HPDE6-E6E7 (cell line): ENCODE data around the gene TBX2.
"Not testable (repeated sequence)": the region's sequence is repeated elsewhere in the genome, so short reads cannot be mapped to it uniquely, and the experiment has no call there.

ENCODE experiments used
- DNase-seq: peaks from one replicate; pipeline ENCODE4 v3.0.0; 2011; ENCODE audit warnings: missing footprints; ENCODE audit errors: extremely low spot score

Gene TBX2

GRCh38 chr17:61429831-61430230 lies 30.2 kb downstream of the TBX2 start:
- DNase-seq: not testable (repeated sequence)

- DNase-seq: no peak
Observed at GRCh38 chr17:61431594-61432311, 32.1 kb downstream of the TBX2 start.

GRCh38 chr17:61436273-61436672 lies 36.6 kb downstream of the TBX2 start:
- no peak for DNase-seq

GRCh38 chr17:61436995-61437704 lies 37.5 kb downstream of the TBX2 start:
- no peak for DNase-seq

GRCh38 chr17:61440697-61441096 lies 41.1 kb downstream of the TBX2 start:
- DNase-seq: no peak

DNA sequence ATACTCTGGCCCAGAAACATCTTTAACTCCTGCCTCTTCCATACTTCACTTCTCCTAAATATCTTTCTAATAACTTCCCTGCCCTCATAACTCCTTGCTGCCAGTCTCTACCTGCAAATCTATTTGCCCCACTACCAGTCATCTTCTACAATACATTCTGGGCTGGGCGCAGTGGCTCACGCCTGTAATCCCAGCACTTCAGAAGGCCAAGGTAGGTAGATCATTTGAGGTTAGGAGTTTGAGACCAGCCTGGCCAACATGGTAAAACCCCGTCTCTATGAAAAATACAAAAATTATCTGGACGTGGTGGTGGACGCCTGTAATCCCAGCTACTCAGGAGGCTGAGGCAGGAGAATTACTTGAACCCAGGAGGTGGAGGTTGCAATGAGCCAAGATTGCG lies 41.9 kb downstream of the TBX2 start:
- not testable (repeated sequence) for DNase-seq

DNA sequence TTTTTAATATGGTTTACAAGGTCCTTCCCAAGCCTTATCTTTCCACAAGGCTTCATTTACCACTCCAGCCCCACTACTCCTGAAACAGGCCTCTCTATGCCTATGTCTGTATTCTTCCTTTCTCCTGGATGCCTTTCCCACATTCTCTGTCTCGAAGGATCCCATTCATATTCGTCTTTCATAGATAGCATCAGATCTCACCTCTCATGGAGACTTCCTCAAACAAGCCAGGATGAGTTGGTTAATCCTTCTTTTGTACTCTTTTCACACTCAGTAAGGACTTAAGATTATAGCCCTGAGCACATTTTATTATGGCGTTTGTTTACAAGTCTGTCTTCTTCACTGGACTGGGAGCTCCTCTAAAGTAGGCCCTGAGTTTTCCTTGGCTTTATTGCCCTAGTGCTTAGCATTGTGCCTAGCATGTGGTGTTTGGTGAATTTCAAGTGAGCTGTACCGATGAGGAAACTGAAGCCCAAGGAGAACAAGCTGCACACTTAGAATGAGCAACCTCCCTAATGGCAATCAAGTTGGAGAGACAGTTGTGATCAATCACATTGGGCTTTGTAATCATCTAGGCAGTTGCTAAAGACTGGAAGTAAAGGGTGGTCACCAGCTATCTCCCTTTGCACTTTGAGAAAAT lies 42.6 kb downstream of the TBX2 start:
- DNase-seq: no peak

GRCh38 chr17:61442878-61443474 lies 43.3 kb downstream of the TBX2 start:
- DNase-seq: no peak

- no peak for DNase-seq
Observed at GRCh38 chr17:61443475-61443882, 43.8 kb downstream of the TBX2 start.

DNA sequence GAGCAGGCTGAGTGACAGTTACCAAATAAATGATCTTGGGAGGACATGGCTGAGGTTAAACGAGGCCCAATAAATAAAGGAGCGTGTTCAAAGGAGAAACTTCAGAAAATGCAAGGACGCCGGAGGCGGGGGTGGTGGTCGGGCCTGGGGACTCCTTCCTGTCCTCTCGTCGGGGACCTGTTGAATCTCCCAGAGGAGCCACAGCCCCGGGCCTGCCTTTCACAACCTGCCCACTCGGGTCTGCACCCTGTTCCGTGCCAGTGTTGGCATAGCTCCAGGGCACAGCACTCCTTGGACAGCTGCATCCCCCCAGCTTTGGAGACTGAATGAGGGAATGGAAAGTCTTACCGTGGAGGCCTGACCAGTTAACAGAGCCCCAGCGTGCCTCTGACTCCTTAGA lies 44.4 kb downstream of the TBX2 start:
- DNase-seq: no peak

DNA sequence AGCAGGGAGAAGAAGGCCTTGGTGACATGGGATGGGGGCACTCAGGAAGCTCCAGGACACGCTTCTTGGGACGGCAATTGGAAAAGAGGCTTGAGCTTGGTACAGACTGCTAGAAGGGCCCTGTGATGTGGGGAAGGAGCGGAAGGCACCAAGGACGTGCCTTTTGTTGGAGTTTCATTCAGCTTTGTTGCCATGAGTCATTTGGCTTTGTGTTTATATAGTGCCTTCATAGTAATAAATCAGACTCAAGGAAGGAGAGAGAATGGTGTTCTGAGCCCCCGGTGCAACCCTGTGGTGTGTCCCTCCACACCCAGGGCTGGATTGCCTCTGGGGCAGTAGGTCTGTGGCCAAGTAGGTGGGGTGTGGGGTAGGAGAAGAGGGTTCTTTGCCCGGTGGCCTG lies 45.2 kb downstream of the TBX2 start:
- no peak for DNase-seq

DNA sequence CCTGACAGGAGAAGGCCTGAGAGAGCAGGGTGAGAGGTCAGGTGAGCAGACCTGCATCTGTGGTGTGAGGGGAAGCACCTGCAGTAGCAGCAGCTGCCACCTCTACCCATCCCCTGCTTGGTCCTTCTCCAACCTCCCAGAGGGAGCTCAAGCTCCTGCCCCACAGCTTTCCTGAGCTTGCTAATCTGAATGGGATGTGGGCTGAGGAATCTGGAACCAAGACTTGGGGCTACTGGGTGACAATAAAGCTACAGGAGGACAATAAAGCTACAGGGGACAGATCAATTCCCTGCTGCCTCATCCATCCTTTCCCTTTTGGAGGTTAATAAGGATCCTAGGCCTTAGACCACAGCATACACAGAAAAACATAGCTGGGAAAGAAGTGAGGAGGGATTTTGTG lies 47.7 kb downstream of the TBX2 start:
- no peak for DNase-seq

- DNase-seq: no peak
Observed at GRCh38 chr17:61448042-61448441, 48.4 kb downstream of the TBX2 start.

- not testable (repeated sequence) for DNase-seq
Observed at GRCh38 chr17:61449140-61449539, 49.5 kb downstream of the TBX2 start.

- DNase-seq: no peak
Observed at GRCh38 chr17:61449707-61450640, 50.3 kb downstream of the TBX2 start.

GRCh38 chr17:61450641-61451537 lies 51.2 kb downstream of the TBX2 start:
- no peak for DNase-seq

DNA sequence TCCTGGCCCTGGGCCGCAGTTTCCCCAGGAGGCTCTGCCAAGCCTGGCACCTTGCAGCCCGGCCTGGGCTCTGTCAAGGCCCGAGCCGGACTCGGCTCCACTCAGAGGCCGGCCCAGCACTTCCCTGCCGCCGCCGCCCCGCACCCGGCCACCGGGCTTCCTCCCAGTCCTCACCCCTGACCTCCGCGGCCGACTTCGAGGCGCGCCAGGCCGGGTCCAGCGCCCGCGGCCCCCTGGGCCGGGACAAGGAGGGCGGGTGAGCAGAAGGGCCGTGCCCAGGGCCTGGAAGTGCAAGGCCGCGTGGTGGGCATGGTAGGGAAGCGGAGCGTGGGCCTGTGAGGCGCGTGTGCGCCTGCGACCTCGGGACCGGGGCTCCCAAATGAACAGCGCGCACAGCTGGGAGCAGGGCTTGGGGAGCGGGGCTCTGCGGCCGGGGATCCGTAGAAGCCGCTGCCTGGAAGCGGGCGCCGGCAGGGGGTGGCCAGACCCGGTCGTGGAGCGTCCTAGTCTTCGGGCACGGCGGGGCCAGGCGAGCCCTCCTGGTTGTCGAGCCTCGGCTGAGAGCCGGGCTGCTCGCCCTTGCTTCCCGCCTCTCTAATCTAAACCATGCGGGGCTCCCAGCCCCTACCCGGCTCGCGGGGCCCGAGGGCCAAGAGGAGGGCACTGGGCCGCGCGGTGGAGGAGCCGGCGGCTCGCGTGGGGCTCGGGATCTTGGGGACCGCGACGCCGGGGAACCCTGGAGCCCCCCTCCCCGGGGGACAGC lies 52.1 kb downstream of the TBX2 start:
- DNase-seq: no peak

DNA sequence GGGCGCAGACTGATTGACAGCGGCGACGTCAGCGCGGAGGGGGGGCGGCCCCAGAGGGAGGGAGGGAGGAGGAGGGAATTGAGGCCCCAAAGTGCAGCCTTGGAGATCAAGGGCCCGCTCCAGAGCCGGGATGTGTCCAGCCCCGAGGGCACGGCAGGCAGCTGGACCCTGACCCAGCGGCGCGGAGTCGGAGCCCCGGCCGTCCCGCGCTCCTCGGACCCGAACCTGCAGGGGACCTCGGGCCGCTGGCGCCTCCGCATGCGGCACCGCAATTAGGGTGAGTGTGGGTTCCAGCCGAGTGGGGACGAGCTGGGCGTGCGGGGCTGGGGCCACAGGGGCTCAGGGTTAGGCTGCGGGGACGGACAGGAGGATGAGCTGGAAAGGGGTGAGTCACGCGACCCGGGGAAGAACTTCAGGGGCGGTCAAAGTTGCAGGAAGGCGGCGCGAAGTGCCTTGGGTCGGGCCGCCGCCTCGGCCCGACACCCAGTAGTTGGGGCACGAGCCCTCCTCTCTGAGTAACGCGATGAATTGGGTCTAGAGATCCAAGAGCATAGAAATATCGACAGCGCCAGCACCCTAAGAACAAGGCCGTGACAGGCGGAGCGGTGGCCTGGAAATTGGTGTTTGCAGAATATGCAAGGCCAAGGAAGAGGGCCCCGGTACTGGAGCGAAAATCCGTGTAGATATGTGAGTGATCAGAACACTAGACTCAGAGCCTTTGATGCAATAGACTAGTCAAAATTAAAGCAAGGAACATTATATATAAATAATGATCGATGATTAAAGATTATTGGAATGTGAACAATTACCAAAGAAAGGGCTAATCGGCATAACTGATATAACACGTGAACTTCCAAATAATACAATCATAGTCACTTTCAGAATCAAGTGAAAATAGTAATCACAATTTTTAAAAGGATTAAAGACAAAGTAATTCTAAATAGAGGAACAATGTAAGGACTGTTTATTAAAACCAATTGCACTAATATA lies 53.0 kb downstream of the TBX2 start, which contains the start of gene TBX4:
Gene TBX4, plus strand, starts transcription at position 122 of the 990 bp plus-strand sequence. CDS start 4,069 bp downstream, outside the sequence.
- no peak for DNase-seq
